HG03108 (cell line): ENCODE results near the gene WFDC9.
"Not testable (repeated sequence)": the region's sequence is repeated elsewhere in the genome, so short reads cannot be mapped to it uniquely, and the experiment has no call there.

Source experiments
- ATAC-seq: cut with Tn5 transposase; IDR thresholded peaks from one replicate; pipeline ENCODE4 v1.9.1; 2021; ENCODE audit warnings: moderate library complexity; ENCODE audit not compliant: unreplicated experiment

The WFDC9 gene

GRCh38 chr20:45631184-45631583 is at the start of gene WFDC9:
Gene WFDC9, minus strand, starts transcription at chr20:45631284. Its CDS starts 21,103 bp downstream, at chr20:45610181.
- no peak for ATAC-seq

GRCh38 chr20:45679650-45680049 is 48.6 kb upstream of the WFDC9 start:
- ATAC-seq: no peak

GRCh38 chr20:45672765-45673164 is 41.7 kb upstream of the WFDC9 start:
- ATAC-seq: no peak

GRCh38 chr20:45670139-45670538 is 39.1 kb upstream of the WFDC9 start, which contains the start of gene WFDC11:
Gene WFDC11, minus strand, starts transcription at chr20:45670239. Its CDS starts 19,639 bp downstream, at chr20:45650600.
- no peak for ATAC-seq

GRCh38 chr20:45657038-45657437 is 26.0 kb upstream of the WFDC9 start:
- ATAC-seq: not testable (repeated sequence)

GRCh38 chr20:45651726-45652125 is 20.6 kb upstream of the WFDC9 start:
- ATAC-seq: not testable (repeated sequence)

- no peak for ATAC-seq
Measured at GRCh38 chr20:45649312-45649863, 18.3 kb upstream of the WFDC9 start.

GRCh38 chr20:45647441-45648050 is 16.5 kb upstream of the WFDC9 start:
- ATAC-seq: no peak

- no peak for ATAC-seq
Measured at GRCh38 chr20:45646875-45647274, 15.8 kb upstream of the WFDC9 start.

GRCh38 chr20:45645869-45646268 is 14.8 kb upstream of the WFDC9 start:
- ATAC-seq: not testable (repeated sequence)

- not testable (repeated sequence) for ATAC-seq
Measured at GRCh38 chr20:45641076-45641475, 10.0 kb upstream of the WFDC9 start.

GRCh38 chr20:45639687-45640086 is 8.6 kb upstream of the WFDC9 start:
- no peak for ATAC-seq

- ATAC-seq: no peak
Measured at GRCh38 chr20:45636513-45636912, 5.4 kb upstream of the WFDC9 start.

GRCh38 chr20:45630371-45630770 is 713 bp downstream of the WFDC9 start:
- no peak for ATAC-seq

- no peak for ATAC-seq
Measured at GRCh38 chr20:45629496-45630100, 1.5 kb downstream of the WFDC9 start, which contains the start of gene WFDC10A. Gene WFDC10A, plus strand, starts transcription at chr20:45629739. Its CDS starts 75 bp downstream, at chr20:45629814.

- no peak for ATAC-seq
Measured at GRCh38 chr20:45626540-45626939, 4.5 kb downstream of the WFDC9 start.

- no peak for ATAC-seq
Measured at GRCh38 chr20:45621593-45621992, 9.5 kb downstream of the WFDC9 start.

- no peak for ATAC-seq
Measured at GRCh38 chr20:45617591-45617990, 13.5 kb downstream of the WFDC9 start.

- no peak for ATAC-seq
Measured at GRCh38 chr20:45612314-45612713, 18.8 kb downstream of the WFDC9 start.

- no peak for ATAC-seq
Measured at GRCh38 chr20:45611054-45611453, 20.0 kb downstream of the WFDC9 start.

- ATAC-seq: no peak
Measured at GRCh38 chr20:45607810-45608209, 23.3 kb downstream of the WFDC9 start.

GRCh38 chr20:45595235-45595634 is 35.8 kb downstream of the WFDC9 start:
- ATAC-seq: no peak
